ENCODE measurements around the gene ARID5A.

GRCh38 chr2:96537734-96538486, 1.4 kb downstream of the ARID5A start:
- TF ChIP-seq AFF4 (CRISPR knock-in tag; IDR thresholded peaks at IDR 0.05) (no peak), TAF1 (IDR thresholded peaks at IDR 0.05; ENCODE audit: control insufficient read depth, extremely low read depth, insufficient read depth, low read length, severe bottlenecking) (no peak), EP300 (IDR thresholded peaks at IDR 0.05; ENCODE audit: low read length) (no peak), TARDBP (IDR thresholded peaks at IDR 0.05) (no peak), E2F1 (CRISPR knock-in tag; IDR thresholded peaks at IDR 0.05) (no peak)
